Endometrium (tissue), 2 donors: ENCODE measurements around the gene PPP1R9A.

Source experiments
- FAIRE-seq: peaks from 2 replicates; lab custom pipeline; 2012; peaks lifted over from hg19 to GRCh38; lab: Jason Lieb, UNC
- donor health status: control.
- donor health status: control.

Gene PPP1R9A

DNA sequence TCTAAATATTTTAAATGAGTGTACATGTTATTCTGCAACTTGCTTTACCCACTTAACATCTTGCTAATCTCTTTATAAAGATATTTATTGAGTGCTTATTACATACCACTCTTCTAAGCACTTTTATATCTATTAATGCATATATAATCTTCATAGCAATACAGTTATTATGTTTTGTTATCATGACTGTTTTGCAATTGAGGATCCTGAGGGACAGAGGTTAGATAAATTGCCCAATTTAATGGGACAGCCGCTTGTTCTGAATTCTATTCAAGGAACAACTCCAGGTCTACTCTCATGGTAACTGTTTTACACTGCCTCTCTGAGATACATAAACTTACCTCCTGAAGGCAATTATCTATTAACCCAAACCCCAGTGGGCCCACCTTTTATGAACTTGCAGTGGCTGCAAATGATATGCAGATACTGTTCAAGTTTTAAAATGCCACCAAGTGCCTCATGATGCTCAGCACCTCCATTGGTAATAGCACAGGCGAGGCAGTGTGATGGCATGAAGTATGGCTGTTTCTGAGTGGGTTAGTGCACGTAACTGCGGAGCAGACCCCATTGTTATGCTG, 356.5 kb downstream of the PPP1R9A start:
- FAIRE-seq, result no peak

DNA sequence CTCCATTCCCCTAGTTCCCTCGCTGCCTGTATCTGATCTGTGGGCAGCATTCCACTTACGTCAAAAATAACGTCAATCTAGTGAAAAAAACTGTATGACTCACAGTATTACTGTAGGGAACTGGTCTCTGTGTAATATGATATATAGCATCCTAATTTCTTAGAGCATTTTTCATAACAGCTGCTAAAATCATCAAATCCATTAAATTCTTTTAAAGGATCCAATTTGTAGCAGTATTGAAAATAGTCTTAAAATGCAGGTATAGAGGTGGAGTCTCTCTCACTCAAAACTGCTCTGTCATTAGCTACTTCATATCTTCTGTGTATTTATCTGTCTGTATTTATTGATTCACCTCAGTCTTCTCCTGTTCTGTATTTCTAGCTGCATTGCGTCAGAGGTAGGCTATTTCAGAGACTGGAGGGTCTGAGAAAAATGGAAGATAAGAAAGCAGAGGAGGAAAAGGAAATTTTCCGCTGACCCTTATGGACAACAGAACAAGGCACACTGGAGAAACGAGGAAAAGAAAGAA, 357.0 kb downstream of the PPP1R9A start:
- FAIRE-seq, result no peak

DNA sequence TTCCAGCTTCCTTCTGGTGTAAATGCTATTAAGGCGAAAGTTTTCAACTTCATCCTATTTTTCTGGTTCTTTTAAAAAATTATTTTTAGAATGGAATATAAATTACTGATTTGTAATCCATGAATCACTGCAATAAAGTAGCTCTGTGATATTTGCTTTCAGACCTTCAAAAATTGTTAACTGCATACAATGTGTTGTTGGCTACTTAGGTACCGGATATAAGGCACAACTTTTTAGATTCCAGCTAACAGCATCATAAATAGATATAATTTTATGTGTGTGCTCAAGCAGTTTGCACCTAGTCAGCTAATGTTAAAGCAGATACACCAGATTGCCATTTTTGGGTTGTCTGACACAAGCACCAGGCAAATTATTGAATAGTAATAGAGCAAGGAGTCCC, 358.2 kb downstream of the PPP1R9A start:
- FAIRE-seq, result no peak

DNA sequence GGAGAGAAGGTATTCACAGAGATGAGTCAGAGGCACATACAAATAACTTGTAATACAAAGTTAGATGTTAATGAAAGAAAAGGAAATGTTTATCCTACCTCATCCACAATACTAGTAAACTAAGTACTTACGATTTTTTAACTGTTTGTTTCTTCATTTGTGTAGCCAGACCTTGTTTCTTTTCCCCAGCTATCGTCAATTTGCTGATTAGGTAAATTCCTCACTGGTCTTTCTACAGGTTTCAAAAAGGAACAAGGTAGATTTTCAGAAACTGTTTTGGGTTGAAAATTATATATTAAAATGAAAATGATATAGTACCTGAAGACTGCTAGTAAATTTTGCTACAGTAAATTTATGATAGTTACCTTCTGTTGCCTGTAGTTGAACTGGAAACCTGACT, 360.4 kb downstream of the PPP1R9A start:
- no peak for FAIRE-seq

DNA sequence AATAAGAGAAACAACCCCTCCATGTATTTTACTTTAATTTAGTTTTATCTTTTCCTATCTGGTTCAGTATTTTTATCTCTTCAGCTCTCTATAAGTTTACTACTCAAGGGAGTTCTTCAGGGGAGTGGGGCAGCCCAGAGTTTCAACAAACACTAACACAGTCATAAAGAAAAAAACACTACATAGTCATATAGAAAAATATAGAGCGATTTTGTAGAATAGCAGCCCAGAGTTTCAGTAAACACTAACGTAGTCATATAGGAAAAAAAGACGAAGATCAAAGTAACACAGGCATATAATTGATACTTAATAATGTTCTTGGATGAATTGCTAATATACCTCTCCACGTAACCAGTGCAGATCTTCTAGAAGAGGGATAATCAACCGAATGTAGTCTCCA, 362.2 kb downstream of the PPP1R9A start:
- no peak for FAIRE-seq

DNA sequence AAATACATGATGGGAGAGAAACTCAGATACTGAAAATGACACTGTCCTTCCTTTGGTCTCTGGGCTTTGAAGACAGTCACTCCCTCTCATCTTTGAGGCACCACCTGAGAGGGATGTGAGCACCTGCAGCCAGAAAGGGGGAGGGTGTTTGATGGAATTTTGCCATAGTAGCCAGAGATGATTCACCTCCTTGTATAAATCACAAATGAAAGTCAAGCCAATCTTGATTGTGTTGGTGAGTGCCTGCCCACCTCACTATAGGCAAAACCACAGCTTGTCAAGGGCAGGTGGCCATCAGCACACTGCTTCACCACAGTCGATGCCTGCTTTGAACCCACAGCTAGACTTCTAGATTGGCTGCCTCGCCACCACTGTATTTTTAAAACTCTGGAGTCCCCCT, 368.7 kb downstream of the PPP1R9A start:
- no peak for FAIRE-seq

DNA sequence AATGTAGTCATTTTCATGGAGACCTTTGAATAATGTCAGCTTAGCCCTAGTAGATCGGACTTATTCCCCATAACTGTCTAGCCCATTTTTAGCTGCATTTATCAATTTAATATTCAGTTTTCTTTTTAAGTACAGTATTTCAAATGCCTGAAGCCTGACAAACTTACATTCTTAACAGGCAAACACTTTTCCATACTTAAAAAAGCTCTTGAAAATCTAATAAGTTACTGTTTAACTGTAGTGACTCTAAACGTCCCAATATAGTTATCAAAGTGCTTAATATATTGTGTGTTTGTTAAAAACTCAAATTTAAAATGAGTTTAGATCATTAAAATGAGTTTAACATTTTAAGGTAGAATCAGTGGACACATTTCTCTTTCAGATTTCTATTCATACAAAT, 372.0 kb downstream of the PPP1R9A start:
- no peak for FAIRE-seq

DNA sequence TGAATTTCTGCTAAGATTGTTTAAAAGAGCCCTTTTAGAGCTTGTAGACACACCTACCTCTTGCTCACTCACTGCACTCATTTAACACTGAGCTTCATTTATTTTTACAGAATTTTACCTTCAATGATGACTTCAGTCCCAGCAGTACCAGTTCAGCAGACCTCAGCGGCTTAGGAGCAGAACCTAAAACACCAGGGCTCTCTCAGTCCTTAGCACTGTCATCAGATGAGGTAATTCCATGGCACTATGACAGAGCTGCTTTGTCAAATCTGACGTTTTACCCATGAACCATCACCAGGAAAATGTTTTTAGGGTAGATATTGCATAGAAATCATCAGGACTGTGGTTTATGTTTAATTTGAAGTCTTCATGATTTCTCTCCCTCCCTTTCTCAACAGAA, 378.7 kb downstream of the PPP1R9A start:
- FAIRE-seq, result no peak

DNA sequence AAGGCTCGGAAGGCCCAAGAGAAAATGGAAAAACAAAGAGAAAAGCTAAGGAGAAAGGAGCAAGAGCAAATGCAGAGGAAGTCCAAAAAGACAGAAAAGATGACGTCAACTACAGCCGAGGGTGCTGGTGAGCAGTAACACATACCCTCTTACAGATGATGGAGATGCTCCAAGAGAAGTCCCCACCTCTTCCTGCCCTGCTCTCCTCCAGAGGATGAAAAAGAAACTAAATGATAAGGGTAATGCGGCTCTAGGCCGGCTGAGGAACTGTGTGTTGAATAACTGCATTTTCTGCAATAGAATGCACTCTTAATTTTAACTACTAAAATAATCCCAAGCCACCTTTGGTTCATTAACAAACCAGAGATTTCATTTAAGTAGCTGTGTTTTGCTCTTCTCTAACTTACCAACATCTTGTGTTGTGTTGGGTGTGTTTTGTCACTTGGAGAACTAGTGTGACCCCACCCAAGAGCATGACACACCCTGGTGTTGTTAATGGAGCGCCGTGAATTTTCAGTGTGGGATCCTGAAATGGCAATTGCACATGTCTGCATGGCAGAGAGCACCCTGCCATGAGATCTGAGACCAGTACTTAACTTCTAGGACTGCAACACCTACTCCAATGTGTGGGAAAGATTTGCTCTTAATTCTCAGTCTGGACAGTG, 382.9 kb downstream of the PPP1R9A start:
- no peak for FAIRE-seq

DNA sequence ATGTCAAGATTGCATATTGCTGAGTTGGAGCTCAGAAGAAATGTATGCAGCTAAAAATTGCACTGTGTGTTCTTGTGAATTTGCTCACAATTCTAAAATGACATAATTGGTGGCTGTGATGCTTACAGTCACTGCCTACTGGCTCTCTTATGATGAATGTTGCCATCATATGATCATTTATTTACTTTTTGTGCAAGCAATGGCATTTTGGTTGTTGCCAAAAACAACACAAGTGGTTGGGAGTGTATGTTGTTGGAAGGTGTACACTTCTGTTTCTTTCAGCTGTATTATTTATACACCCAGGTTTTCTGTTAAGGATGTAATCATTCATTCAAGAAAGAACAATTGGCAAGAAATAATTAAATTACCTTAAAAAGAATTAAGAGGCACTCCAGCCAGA, 388.0 kb downstream of the PPP1R9A start:
- FAIRE-seq, result no peak

DNA sequence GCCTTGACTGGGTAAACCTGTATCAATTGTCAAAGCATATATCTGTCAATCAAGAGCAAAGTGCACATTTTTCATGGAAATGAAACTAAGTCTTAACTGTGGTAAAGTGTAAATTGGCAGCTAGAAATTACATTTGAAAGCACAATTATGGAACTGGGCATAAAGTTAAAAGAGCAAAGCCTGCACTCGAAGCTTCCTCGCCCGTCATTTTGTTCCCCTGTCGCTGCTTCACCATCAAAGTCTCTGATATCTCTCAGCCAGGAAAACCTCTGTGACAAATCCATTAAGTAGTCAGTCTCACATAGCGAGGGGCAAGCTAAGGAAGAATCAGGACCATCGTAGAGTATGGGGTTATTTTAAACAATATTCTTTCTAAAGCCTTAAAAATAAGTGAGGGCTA, 389.1 kb downstream of the PPP1R9A start:
- no peak for FAIRE-seq

DNA sequence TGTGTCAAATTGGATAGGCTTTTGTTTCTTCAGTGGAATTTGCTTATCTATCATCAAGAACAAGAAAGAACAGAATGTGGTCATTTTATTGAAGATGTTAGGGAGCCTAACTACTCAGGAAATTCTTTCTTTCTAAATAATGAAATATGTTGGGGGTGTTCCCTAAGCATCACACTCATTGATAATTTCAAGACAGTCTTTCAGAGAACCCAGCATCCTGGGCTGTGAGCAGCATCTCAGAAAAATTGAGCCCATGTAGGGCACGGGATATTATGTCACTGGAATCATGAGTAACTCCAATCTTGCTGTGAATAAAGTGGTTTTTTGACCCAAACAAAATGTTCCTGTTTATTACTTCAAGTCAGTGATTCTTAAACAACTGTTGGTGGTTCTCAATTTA, 389.6 kb downstream of the PPP1R9A start:
- FAIRE-seq, result no peak

DNA sequence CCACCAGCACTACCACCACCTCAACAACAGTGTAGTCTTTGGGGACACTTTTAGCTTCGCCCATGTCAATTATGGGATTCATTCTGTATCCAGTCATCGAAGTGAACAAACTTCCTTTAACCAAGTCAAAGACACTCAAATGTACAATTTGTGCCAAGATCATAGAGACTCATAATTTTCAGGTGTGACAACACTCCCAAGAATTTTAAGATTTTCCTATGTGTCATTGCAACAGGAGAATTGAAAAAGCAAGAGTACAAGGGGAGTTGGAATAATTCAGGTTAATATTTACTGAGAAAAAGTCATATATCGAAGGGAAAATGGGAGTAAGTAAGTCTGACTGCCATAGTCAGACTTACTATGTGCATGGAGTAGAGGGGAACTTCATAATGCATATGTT, 390.7 kb downstream of the PPP1R9A start:
- no peak for FAIRE-seq

DNA sequence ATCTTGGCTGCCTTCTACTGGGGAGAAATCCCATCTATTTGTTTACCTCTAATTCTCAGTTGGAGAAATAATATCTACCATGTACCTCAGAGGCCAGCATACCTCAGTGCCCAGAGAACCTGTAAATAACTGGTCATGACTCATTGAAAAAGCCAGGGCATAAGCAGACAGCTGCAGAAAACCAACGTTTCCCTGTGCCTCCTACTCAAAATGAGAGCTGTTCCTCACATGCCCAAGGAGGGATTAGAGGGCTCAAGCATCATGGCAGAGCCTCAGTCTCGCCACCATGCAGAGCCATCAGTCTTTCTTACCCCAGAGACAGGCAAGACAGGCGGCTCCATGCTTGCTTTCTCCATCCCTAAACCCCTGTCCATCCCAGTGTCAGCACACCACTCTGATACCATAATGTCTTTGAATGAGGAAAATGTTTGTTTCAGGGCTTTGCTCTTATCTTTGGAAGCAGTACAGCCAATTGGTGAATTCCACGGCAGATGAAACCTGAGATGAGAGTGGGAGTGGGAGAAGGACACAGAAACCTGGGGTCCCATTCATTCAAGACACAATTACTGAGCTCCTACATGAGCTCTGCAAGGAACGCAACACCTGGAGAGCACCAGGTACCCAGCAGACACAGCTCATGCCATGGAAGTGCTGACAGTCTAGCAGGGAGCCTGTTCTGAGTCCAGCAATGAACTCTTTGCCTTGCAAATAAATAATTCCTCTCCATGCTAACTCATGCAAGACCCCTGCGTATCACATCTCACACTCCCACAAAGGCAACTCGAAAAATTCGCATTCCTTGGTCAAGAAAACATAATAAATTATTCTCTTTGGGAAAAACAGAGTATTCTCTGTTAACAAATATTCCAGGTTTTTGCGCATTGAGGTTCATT, 395.9 kb downstream of the PPP1R9A start:
- FAIRE-seq, result no peak

DNA sequence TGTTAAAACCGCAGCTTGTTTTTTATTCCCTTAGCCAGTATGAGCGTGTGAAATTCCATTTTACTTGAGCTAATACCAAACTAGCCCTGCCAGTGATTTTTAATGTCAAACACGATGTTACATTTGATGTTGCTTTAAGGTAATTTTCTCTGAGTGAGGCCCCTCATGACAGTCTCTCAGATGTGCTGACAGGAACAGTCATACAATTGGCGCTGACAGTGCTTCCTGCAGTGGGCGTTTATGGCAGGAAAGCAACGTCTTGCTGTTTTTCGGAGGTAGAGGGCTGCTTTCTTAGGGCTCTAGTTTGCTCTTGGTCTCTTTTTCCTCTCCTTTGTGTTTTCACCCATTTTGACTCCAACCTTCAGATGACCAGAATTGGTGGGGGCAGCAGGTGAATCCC, 397.6 kb downstream of the PPP1R9A start:
- no peak for FAIRE-seq

DNA sequence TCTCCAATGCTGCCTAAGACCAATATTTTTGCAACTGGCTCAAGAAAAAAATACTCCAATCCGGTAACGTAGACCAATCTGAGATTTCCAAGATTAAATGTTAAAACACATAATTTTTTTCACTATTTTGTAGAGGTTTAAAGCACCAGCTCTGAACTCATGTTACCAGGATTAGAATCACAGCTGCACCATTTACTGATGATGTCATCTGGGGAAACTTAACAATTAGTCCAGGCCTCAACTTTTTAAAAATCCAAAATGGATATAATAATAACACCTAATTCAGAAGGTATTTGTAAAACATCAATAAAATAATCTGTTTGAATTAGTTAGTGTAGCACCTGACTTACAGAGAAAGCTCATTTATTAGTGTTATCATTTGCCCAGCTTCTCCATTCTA, 402.6 kb downstream of the PPP1R9A start:
- no peak for FAIRE-seq

DNA sequence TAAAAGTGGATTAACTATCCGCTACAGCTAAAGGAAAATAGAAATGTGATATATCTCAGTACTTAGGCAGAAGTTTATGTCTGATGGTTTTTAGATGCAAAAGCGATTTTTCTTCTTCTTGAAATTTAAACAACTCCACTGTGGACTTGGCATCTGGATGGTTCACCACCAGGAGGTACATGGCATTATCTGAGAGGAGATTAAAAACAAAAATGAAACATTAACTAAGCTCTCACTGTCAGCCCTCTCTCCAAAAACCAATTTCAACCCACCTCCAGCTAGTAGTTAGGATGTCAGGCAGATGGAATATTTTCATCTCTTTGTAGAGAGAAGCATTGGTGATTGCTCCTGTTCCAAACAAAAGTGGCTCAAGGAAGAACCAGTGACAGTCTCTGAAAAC, 404.0 kb downstream of the PPP1R9A start:
- FAIRE-seq, result no peak

DNA sequence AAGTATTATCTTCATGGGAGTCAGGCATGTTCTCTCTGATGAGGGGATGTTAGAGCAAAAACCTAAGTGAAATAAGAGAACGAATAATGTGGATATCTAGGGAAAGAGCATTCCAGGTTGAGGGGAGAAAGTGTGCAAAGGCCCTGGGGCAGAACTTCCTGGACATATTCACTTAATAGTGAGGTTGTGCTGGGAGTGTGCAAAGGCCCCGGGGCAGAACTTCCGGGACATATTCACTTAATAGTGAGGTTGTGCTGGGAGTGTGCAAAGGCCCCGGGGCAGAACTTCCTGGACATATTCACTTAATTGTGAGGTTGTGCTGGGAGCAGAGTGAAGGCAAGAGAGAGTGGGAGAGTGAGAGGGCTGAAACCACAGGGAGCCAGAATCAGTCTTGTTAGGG, 405.2 kb downstream of the PPP1R9A start:
- no peak for FAIRE-seq

DNA sequence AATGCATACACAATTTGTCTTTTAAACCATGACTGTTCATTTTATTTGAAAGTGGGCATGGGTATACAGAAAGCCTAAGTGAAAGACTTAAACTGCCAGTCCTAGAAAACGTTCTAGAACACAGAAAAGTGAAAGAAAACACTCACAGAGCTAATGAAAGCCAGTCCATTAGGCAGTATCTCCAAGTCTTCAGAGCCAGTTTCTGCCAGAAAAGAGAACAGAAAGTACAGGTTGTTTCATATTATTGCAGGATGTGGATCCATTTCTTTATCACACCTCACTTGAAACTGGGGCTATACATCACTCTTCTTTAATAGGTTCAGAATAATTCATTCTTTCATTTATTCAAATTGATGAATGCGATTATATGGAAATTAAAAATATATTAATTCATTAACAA, 409.2 kb downstream of the PPP1R9A start:
- FAIRE-seq, result no peak

DNA sequence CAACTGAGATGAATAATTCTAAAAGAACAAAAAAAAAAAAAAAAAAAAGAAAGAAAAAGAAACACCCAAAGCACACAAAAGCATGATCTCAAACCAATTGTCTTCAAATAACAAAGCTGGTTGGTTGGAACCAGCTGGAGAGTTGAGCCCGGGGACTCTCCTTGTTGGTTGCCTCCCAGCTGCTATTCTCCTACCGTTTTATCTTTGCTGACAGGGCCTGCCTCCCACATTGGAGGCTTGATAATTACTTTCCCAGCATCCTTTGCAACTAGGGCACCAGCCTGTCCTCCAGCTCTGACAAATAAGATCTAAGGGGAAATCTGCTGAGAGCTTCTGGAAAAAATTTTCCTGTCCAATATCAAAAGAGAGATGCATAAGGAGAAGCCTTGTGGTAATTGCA, 410.2 kb downstream of the PPP1R9A start:
- no peak for FAIRE-seq

DNA sequence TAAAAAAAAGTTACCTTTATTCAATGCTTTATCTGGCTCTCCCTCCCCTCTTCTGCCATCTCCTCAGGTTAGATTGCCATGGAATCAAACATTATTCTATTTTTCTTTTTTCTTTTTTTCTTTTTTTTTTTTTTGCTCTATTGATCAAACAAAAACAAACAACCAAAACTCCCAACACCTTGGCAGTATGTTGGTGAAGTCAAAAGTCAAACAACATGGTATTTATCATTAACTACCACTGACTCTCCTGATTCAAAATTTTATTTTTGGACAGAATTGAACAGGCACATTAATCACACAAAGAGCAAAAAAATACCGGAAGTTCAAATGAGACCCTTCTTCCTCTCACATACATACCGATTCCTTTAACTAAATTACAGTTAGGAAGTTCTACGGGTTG, 410.6 kb downstream of the PPP1R9A start:
- FAIRE-seq, result no peak

DNA sequence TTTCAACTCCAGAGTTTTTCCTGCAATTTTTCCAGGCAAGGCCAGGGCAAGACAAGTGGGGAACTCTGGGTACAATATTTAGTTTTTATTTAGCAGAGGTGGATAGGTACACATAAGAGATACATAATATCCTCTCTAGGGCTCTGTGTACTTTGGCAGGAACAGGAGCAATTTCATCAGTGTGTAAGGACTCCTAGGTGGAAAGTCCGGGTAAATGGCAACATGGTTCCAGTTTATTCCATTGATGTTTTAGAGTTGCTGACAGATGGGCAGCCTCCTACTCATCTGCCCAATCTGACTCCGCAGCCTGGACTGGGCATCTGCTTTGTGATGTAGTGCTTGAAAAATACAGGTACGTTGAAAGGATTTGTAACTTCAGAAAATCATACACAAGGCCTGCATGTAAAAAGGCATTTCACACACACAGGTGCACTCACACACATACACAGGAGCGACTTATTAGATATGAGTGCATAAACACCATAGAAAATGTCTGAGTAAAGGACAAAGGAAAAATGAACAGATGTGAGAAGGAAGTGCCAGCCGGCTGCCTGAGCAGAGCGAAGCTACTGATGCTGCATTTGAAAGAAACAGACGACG, 411.2 kb downstream of the PPP1R9A start:
- no peak for FAIRE-seq

DNA sequence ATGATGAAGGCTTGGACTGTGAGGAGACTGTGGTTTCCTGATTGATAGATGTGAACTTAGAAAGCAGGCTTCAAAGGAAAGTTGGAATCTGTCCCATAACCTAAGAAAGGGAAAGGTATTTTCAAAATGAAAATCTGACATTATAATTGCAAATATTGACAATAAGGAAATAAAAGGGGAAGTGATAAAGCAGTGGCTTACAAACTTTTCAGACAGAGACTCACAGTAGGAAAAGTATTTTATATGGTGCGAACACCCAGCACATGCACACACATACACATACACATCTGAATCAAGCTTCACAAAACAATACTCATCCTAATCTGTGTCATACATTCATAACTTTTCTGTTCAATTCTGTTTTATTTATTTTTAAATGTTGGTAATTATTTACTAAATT, 412.2 kb downstream of the PPP1R9A start:
- no peak for FAIRE-seq
